ENCODE results near the gene SMYD3. TPM values are rescaled to one million over a fixed set of nuclear protein-coding genes. Genes with fewer than 3 reads are reported as not detected.

SMYD3 gene
- total RNA-seq, 1 donor from 2014 or later, result 23.8 TPM

DNA sequence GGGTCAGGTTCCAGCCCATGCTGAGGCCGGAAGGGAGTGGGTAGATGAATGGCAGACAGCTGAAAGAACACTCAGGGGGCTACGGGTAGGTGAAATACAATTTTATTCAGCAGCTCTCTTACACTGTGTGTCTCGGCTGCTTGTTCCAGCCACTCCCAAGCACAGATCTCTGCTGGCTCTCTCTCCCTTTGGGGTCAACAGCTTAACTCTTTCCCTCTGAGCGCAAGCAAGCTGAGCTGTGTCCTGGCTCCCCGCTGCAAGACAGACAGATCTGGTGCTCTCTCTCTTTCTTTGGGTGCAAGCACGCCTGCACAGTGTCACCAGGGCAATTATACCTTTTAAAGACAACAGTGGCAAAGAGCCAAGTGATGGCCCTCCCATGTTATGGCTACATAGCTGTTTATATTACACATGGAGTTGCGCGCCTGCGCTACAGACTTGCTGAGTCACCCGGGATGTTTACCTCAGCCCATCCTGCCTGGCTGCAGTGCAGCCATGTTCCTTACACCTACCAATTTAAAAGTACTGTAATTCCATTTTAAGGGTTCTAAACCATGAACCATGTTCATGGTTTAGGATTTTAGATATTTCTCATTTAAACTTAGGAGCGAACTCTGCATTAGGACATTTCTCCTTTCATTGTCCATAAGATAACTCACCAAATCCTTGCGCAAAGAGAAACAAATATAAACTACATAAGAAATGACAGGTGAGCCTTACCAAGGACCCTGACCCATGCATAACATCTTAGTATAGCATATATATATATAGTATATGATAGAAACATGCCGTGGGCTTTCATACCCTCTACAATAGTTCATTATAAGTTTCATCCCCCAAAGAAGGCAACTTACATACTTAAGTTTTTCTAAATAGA is 396.5 kb downstream of the SMYD3 start:
- no peak overlapping the region for H3K4me3 ChIP-seq (ENCODE audit: low read depth, low read length)
- DNase-seq (ENCODE audit: low read depth), result no peak
- TF ChIP-seq, protein P1, sequence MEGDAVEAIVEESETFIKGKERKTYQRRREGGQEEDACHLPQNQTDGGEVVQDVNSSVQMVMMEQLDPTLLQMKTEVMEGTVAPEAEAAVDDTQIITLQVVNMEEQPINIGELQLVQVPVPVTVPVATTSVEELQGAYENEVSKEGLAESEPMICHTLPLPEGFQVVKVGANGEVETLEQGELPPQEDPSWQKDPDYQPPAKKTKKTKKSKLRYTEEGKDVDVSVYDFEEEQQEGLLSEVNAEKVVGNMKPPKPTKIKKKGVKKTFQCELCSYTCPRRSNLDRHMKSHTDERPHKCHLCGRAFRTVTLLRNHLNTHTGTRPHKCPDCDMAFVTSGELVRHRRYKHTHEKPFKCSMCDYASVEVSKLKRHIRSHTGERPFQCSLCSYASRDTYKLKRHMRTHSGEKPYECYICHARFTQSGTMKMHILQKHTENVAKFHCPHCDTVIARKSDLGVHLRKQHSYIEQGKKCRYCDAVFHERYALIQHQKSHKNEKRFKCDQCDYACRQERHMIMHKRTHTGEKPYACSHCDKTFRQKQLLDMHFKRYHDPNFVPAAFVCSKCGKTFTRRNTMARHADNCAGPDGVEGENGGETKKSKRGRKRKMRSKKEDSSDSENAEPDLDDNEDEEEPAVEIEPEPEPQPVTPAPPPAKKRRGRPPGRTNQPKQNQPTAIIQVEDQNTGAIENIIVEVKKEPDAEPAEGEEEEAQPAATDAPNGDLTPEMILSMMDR (conservative IDR thresholded peaks at IDR 0.05; ENCODE audit: low read depth, low read length), result no peak

DNA sequence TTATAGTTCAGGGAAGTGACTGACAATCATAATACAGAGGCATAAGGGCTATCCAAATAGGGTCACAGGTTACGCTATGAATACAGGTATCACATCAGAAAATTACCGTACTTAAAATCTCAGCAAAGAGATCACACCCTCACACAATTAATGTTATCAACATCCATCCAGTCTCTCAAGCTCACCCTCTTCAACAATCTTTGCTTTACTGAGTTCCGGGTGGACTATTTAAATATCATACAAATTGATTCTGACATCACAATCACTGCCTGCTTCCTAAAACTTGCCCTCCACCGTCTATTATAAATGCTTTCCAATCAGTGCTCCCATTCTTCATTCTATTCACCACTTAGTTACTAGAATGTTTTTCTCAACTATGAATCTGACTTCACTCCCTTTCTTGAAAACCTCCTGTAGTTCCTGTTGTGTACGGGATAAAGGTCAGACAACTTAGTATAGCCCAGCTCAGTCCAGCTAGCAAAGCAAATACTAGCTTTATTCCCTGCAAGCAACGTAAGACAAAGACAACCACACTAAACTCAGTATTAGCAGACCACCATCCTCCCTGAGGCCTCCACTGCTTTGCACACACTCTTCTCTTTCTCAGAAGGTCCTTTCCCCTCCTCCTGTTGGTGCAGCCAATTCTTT is 398.7 kb downstream of the SMYD3 start:
- no peak overlapping the region for H3K4me3 ChIP-seq (ENCODE audit: low read depth, low read length)
- TF ChIP-seq, protein P1 (conservative IDR thresholded peaks at IDR 0.05; ENCODE audit: low read depth, low read length), result no peak
- DNase-seq (ENCODE audit: low read depth), result no peak

DNA sequence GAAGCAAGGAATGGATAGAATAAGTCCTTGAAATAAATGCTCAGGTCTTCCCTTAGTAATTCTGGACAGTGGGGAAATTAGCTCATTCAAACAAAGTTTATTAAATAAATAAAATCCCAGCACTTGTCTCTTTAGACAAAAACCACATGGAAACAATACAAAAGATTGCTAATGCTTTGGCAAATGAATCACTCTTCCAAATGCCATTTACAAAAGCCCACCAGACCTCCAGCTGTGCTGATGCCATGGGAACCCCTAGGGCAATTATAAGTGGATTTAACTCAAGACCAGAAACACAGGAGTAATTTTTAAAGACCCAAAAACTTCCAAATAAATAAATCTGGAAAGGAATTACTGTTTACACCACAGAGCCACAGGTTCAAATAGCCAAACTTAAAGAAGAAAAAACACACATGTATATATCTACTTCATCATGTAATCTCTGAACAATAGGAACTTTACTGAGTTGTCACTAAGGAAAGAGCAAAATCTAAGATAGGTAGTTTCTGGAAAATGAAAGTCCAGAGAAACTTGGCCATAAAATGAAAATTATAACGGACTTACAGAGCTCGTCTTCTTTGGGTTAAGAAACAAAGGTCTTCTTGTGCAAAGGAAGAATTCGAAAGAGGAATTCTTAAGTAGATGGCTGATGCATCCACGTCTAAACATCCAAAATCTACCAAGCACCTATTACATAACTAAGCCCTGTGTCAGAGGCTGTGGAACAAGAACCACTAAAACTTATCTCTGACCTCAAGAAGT is 399.4 kb downstream of the SMYD3 start:
- no peak overlapping the region for H3K4me3 ChIP-seq (ENCODE audit: low read depth, low read length)
- no peak for DNase-seq (ENCODE audit: low read depth)
- TF ChIP-seq, protein P1 (conservative IDR thresholded peaks at IDR 0.05; ENCODE audit: low read depth, low read length), result no peak

DNA sequence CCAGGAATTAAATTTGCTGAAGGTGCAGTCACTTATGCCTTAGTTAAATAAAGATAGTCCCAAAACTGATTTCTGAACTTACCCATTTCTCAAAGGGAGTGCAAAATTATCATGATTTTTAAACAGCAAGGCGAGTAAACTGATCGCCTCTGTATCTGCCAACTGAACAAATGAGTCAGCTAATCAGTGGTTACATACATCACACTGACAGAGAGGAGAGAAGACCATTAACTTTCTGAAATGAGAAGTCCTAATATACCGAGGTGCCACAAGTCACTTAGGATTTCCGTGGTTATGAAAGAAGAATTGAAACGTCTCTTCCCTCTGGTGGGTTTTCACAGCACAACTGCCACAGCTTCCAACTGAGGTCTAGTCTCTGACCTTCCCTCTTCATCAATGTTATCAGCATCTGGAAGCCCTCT is 400.7 kb downstream of the SMYD3 start:
- TF ChIP-seq, protein P1 (conservative IDR thresholded peaks at IDR 0.05; ENCODE audit: low read depth, low read length), result no peak
- no peak overlapping the region for H3K4me3 ChIP-seq (ENCODE audit: low read depth, low read length)
- no peak for DNase-seq (ENCODE audit: low read depth)

DNA sequence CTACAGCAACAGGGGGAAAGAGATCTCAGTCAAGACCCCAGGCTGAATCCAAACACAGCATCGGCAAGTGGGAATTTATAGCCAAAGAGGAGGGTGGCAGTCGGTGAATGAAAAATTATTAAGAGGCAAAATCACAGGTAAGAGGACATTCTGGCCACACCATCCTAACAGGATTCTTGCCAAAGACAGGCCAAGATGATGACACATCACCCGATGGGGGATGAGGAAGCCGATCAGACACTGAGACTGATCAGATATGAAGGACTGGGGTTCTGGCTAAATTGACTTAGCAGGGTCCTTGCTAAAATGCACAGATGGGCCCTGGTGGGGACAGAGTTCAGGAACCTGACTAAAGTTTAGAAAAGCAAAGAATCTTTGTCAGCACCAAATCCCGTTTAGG is 402.2 kb downstream of the SMYD3 start:
- no peak overlapping the region for H3K4me3 ChIP-seq (ENCODE audit: low read depth, low read length)
- DNase-seq (ENCODE audit: low read depth), result no peak
- TF ChIP-seq, protein P1 (conservative IDR thresholded peaks at IDR 0.05; ENCODE audit: low read depth, low read length), result no peak

DNA sequence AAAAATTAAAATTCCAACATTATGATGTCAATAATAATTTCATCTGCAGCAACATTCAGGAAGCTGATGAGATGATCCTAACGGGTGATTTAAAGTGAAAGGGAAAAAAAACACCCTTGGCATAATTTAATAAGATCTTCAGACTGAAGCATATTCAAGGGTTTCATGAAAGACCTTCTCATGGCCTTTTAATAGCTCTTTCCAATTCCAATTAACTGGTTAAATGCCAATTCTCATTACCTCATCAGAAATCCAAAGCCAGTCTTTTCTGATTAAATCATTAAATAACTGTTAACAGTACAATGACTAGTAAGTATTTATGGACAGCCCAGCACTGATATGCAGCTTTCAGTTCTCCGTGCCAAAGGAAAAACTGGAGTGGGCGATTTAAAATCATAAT is 407.5 kb downstream of the SMYD3 start:
- no peak overlapping the region for H3K4me3 ChIP-seq (ENCODE audit: low read depth, low read length)
- TF ChIP-seq, protein P1 (conservative IDR thresholded peaks at IDR 0.05; ENCODE audit: low read depth, low read length), result no peak
- no peak for DNase-seq (ENCODE audit: low read depth)
